ENCODE results near the gene CFAP221. TPM values are rescaled to one million over a fixed set of nuclear protein-coding genes. Genes with fewer than 3 reads are reported as not detected.
"Not testable (repeated sequence)": the region's sequence is repeated elsewhere in the genome, so short reads cannot be mapped to it uniquely, and the experiment has no call there.

CFAP221 gene
- total RNA-seq, 3 donors from 2014 or later, result 0.98 to 3.5 TPM; not detected in 1

DNA sequence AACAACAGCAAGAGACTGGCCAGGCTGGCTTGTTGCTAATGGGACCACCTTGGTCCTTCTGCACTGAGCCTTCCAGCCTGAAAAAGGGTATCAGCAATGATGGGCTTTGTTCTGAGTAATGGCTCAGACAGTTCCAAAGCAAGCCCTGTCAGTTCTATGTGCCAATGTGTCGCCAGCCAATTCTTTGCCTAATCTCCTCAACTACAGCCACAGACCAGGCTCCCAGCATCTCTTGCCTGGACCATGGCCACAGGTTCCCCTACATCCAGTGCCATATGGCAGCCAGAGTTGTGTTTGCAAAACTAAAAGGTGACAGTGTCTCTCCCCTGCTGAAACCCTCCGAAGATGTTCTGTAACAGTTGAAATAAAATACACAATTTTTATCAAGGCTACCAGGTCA, 73.2 kb downstream of the CFAP221 start:
- Histone ChIP-seq H3K36me3 (no peaks in the 10 kb centered on the region), H3K4me1 (no peaks in the 10 kb centered on the region), H3K4me3 (no peak overlapping the region), H3K27me3 (peaks cover 0 to 3% of the 10 kb centered on the region in 2 donors), H3K9me3 (peaks cover 23 to 26% of the 10 kb centered on the region in 2 donors), H3K27ac (no peak overlapping the region)
- intact Hi-C loops (cut with DNase I; ENCODE audit: low total_unique reads), result no loop called here
- TF ChIP-seq, protein P1, sequence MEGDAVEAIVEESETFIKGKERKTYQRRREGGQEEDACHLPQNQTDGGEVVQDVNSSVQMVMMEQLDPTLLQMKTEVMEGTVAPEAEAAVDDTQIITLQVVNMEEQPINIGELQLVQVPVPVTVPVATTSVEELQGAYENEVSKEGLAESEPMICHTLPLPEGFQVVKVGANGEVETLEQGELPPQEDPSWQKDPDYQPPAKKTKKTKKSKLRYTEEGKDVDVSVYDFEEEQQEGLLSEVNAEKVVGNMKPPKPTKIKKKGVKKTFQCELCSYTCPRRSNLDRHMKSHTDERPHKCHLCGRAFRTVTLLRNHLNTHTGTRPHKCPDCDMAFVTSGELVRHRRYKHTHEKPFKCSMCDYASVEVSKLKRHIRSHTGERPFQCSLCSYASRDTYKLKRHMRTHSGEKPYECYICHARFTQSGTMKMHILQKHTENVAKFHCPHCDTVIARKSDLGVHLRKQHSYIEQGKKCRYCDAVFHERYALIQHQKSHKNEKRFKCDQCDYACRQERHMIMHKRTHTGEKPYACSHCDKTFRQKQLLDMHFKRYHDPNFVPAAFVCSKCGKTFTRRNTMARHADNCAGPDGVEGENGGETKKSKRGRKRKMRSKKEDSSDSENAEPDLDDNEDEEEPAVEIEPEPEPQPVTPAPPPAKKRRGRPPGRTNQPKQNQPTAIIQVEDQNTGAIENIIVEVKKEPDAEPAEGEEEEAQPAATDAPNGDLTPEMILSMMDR (IDR thresholded peaks at IDR 0.05), result no peak
- no peak for TF ChIP-seq POLR2A (IDR thresholded peaks at IDR 0.05)
- no peak for TF ChIP-seq POLR2AphosphoS5 (IDR thresholded peaks at IDR 0.05)
- DNase-seq (ENCODE audit: low spot score in 2 of 2), result no peak

- H3K36me3 ChIP-seq; H3K4me3 ChIP-seq; H3K27ac ChIP-seq; DNase-seq (ENCODE audit: low spot score in 2 of 2); H3K4me1 ChIP-seq; H3K27me3 ChIP-seq; intact Hi-C loops (cut with DNase I; ENCODE audit: low total_unique reads): not testable (repeated sequence)
- peaks cover 17 to 21% of the 10 kb centered on the region in 2 donors for H3K9me3 ChIP-seq
These were observed 74.5 kb downstream of the CFAP221 start for GRCh38 chr2:119618725-119619124.

DNA sequence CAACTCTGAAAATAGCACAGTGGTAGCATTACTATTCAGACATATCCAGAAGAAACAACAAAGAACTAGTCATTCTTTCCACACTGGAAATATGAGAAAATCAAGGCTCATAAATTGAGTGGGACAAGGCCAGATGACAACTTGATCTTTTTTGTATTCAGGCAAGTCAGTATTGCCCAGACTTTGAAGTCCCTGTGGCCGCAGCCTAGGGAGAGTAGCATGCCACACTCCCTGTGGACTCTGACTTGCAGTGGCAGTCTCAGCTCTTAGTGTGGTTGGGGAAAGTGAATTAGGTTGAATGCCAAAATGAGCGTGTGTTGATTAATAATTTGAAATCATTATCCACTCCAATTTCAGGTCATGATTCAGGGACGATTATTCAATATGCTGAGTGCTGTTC, 81.0 kb downstream of the CFAP221 start:
- no peaks in the 10 kb centered on the region for H3K4me1 ChIP-seq

GRCh38 chr2:119629323-119629825, 85.1 kb downstream of the CFAP221 start:
- no peak for DNase-seq (ENCODE audit: low spot score in 2 of 2)
- no peaks in the 10 kb centered on the region for H3K27me3 ChIP-seq
- intact Hi-C loops (cut with DNase I; ENCODE audit: low total_unique reads), result no loop called here
- H3K4me3 ChIP-seq, result no peak overlapping the region
- no peaks in the 10 kb centered on the region for H3K9me3 ChIP-seq
- TF ChIP-seq, protein P1 (IDR thresholded peaks at IDR 0.05), result no peak
- TF ChIP-seq POLR2AphosphoS5 (IDR thresholded peaks at IDR 0.05) (no peak), POLR2A (IDR thresholded peaks at IDR 0.05) (no peak)
- no peaks in the 10 kb centered on the region for H3K4me1 ChIP-seq
- H3K36me3 ChIP-seq, result no peaks in the 10 kb centered on the region
- no peak overlapping the region for H3K27ac ChIP-seq

More for the DNA sequence above, 81.0 kb downstream of the CFAP221 start:
- no peak for DNase-seq (ENCODE audit: low spot score in 2 of 2)
- Histone ChIP-seq H3K36me3 (no peaks in the 10 kb centered on the region), H3K9me3 (peaks cover 3 to 5% of the 10 kb centered on the region in 2 donors), H3K27me3 (no peaks in the 10 kb centered on the region), H3K4me3 (no peak overlapping the region), H3K27ac (no peak overlapping the region)
- no peak for TF ChIP-seq POLR2A (IDR thresholded peaks at IDR 0.05)
- TF ChIP-seq, protein P1 (IDR thresholded peaks at IDR 0.05), result no peak
- TF ChIP-seq POLR2AphosphoS5 (IDR thresholded peaks at IDR 0.05), result no peak
- intact Hi-C loops (cut with DNase I; ENCODE audit: low total_unique reads), result no loop called here

DNA sequence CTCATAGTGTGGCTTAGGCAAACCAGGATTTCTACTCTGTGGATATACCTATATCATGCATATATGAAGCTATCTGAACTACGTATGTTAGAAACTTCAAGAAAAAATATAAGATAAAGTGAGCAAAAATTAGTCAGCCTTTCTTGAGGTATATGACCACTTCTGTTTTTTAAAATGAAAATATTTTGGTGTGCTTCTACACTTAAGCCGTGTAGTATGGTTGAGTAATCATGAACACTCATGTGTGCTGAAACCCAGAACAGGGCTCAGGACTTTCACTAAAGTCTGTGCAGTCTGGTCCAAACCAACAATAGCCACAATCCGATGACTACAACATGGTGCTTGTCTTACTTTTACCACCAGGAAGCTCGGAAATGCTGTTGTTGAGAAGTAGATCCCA, 85.9 kb downstream of the CFAP221 start:
- no peak overlapping the region for H3K27ac ChIP-seq
- no peaks in the 10 kb centered on the region for H3K9me3 ChIP-seq
- no peak for TF ChIP-seq POLR2AphosphoS5 (IDR thresholded peaks at IDR 0.05)
- TF ChIP-seq, protein P1 (IDR thresholded peaks at IDR 0.05), result no peak
- no peak for TF ChIP-seq POLR2A (IDR thresholded peaks at IDR 0.05)
- no peaks in the 10 kb centered on the region for H3K27me3 ChIP-seq
- H3K4me1 ChIP-seq, result no peaks in the 10 kb centered on the region
- no peaks in the 10 kb centered on the region for H3K36me3 ChIP-seq
- intact Hi-C loops (cut with DNase I; ENCODE audit: low total_unique reads), result no loop called here
- no peak overlapping the region for H3K4me3 ChIP-seq
- no peak for DNase-seq (ENCODE audit: low spot score in 2 of 2)

DNA sequence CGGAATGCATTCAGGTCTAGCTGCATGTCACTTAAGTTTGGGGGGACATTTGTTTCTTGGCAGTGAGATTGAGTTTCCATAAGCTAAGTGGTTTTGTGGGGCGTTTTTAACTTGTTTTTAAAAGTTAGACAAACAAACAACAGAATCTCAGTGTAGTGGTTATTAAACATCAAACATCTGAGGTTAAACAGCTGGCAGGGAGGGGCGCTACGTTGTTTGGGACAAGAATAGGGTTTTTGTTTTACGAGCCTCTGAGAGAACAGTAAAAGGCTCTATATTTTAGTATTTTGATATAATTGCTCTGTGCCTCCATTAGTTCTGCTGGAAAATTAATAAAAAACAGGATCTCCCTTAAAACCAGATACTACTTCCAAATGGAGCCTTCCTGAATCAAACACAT, 93.1 kb downstream of the CFAP221 start:
- Histone ChIP-seq H3K27ac (no peak overlapping the region), H3K4me3 (no peak overlapping the region), H3K36me3 (no peaks in the 10 kb centered on the region), H3K9me3 (no peaks in the 10 kb centered on the region), H3K4me1 (no peaks in the 10 kb centered on the region), H3K27me3 (peaks cover 0 to 3% of the 10 kb centered on the region in 2 donors)
- DNase-seq (ENCODE audit: low spot score in 2 of 2), result no peak
- TF ChIP-seq, protein P1 (IDR thresholded peaks at IDR 0.05), result no peak
- no peak for TF ChIP-seq POLR2AphosphoS5 (IDR thresholded peaks at IDR 0.05)
- intact Hi-C loops (cut with DNase I; ENCODE audit: low total_unique reads), result no loop called here
